HepG2 (cell line): ENCODE data around the gene PCYOX1L. TPM values are rescaled to one million over a fixed set of nuclear protein-coding genes. Genes with fewer than 3 reads are reported as not detected.

Experiments used
- AHDC1 ChIP-seq: sonication (generic); formaldehyde crosslinking; IDR thresholded peaks from 2 replicates; pipeline ENCODE4 v1.5.1; 2020; ENCODE audit warnings: mild to moderate bottlenecking, missing genetic modification reagents, borderline replicate concordance
- DR1 ChIP-seq: sonication (generic); formaldehyde crosslinking; IDR thresholded peaks from 2 replicates; pipeline ENCODE4 v1.8.0; 2021; ENCODE audit warnings: mild to moderate bottlenecking, missing genetic modification reagents, inconsistent platforms
- ETV5 ChIP-seq: IDR thresholded peaks from 2 replicates; pipeline ENCODE4 v1.6.1; 2018; ENCODE audit warnings: missing biosample characterization, missing genetic modification reagents, inconsistent platforms, borderline replicate concordance
- GTF3A ChIP-seq: sonication (generic); formaldehyde crosslinking; conservative IDR thresholded peaks from 2 replicates; pipeline ENCODE4 v1.4.0; 2020; ENCODE audit warnings: mild to moderate bottlenecking, missing genetic modification reagents
- KLF11 ChIP-seq: IDR thresholded peaks from 2 replicates; pipeline ENCODE4 v1.6.1; 2016; ENCODE audit warnings: missing compliant biosample characterization
- KLF9 ChIP-seq: IDR thresholded peaks from 2 replicates; pipeline ENCODE4 v1.6.1; 2016; ENCODE audit warnings: low read depth
- KMT2B ChIP-seq: IDR thresholded peaks from 2 replicates; pipeline ENCODE4 v1.6.1; 2016; ENCODE audit warnings: missing genetic modification reagents, missing compliant biosample characterization
- MXI1 ChIP-seq: IDR thresholded peaks from 3 replicates; pipeline ENCODE4 v1.6.1; 2012; ENCODE audit warnings: low read depth, low read length, inconsistent platforms, borderline replicate concordance
- PHF8 ChIP-seq: sonication (generic); formaldehyde crosslinking; IDR thresholded peaks from 2 replicates; pipeline ENCODE4 v1.5.0; 2020; ENCODE audit warnings: missing genetic modification reagents
- POLR2A ChIP-seq, 2 experiments: IDR thresholded peaks; 2 replicates each; pipeline ENCODE4 v1.6.1; 2011; ENCODE audit warnings: low read depth in 2 of 2, low read length in 2 of 2, mild to moderate bottlenecking in 1 of 2, moderate library complexity in 1 of 2; ENCODE audit not compliant: insufficient read depth in 1 of 2
- PRDM10 ChIP-seq: sonication (generic); formaldehyde crosslinking; IDR thresholded peaks from 2 replicates; pipeline ENCODE4 v1.4.0; 2020; ENCODE audit warnings: low read depth, missing genetic modification reagents
- RBFOX2 ChIP-seq: fragments of 200-400 bp; formaldehyde crosslinking; IDR thresholded peaks from 2 replicates; pipeline ENCODE4 v1.6.1; 2017; ENCODE audit warnings: low read depth, mild to moderate bottlenecking, low read length
- ZFP91 ChIP-seq: sonication (generic); formaldehyde crosslinking; IDR thresholded peaks from 2 replicates; pipeline ENCODE4 v1.9.0; 2022; ENCODE audit warnings: missing genetic modification reagents, mild to moderate bottlenecking, borderline replicate concordance
- ZNF10 ChIP-seq: sonication (generic); formaldehyde crosslinking; IDR thresholded peaks from 2 replicates; pipeline ENCODE4 v1.4.0; 2020; ENCODE audit warnings: mild to moderate bottlenecking, low read depth, missing genetic modification reagents, borderline replicate concordance
- ZNF224 ChIP-seq: sonication (generic); formaldehyde crosslinking; IDR thresholded peaks from 2 replicates; pipeline ENCODE4 v1.5.0; 2020; ENCODE audit warnings: mild to moderate bottlenecking, missing genetic modification reagents
- ZNF547 ChIP-seq: sonication (generic); formaldehyde crosslinking; IDR thresholded peaks from 2 replicates; pipeline ENCODE4 v1.5.1; 2020; ENCODE audit warnings: mild to moderate bottlenecking, missing genetic modification reagents
- ZNF639 ChIP-seq: conservative IDR thresholded peaks from 2 replicates; pipeline ENCODE4 v1.6.1; 2018; ENCODE audit warnings: missing genetic modification reagents
- ZNF766 ChIP-seq: sonication (generic); formaldehyde crosslinking; IDR thresholded peaks from 2 replicates; pipeline ENCODE4 v1.5.0; 2020; ENCODE audit warnings: missing genetic modification reagents, borderline replicate concordance
- ZNF879 ChIP-seq: sonication (generic); formaldehyde crosslinking; IDR thresholded peaks from 2 replicates; pipeline ENCODE4 v1.8.1; 2023; ENCODE audit warnings: missing genetic modification reagents
- polyA plus RNA-seq, 8 experiments: library from polyadenylated mRNA; depleted of rRNA in 3 of 8; stranded (reverse) in 7 of 8; unstranded in 1 of 8; fragments of >200 nt; fragmentation: Illumina TruSeq in 4 of 8; extraction: Trizol in 4 of 8; gene quantifications; 2 replicates each; pipeline versions ENCODE4 v1.2.1 to v1.2.3, GENCODE V29; 2011 to 2016; ENCODE audit warnings: low read depth in 4 of 8, missing spikeins in 1 of 8, mixed read lengths in 1 of 8; ENCODE audit not compliant: insufficient read depth in 1 of 8
- total RNA-seq, 5 experiments: library from RNA; depleted of rRNA; stranded (reverse); fragments of >200 nt; fragmentation: Illumina TruSeq; extraction: Trizol; gene quantifications; 2 replicates each; pipeline ENCODE4 v1.2.3, GENCODE V29; 2016; ENCODE audit warnings: low read depth in 1 of 5

PCYOX1L gene
- total and polyA plus RNA-seq, 2 of the 13 experiments (the other 11 are each of a cell fraction or from before 2014, with no cell fraction given): 1.00 to 3.7 TPM

GRCh38 chr5:149381986-149382338 is 24.1 kb downstream of the PCYOX1L start (continued):
- TF ChIP-seq MXI1: peak; percentile 28; the same call in 1 of the 3 replicates
- TF ChIP-seq ZNF547 (CRISPR knock-in tag): peak; percentile 62
- TF ChIP-seq PRDM10: no peak
- TF ChIP-seq ZNF10: no peak
- TF ChIP-seq ZNF224: no peak
- TF ChIP-seq KMT2B (CRISPR knock-in tag): 0 out of 2 replicates have a peak, but pooled peaks have one; percentile 36
- TF ChIP-seq AHDC1: no peak
- no peak for TF ChIP-seq ZNF639 (CRISPR knock-in tag)
- no peak for TF ChIP-seq RBFOX2
- no peak for TF ChIP-seq DR1
- TF ChIP-seq ZNF766 (CRISPR knock-in tag): no peak
- TF ChIP-seq POLR2A (IDR thresholded peaks at IDR 0.05; ENCODE audit: insufficient read depth in 1 of 2, low read depth in 2 of 2, low read length in 2 of 2): no peak
- no peak; the same call in 1 of the 2 replicates for TF ChIP-seq PHF8 (CRISPR knock-in tag)
- TF ChIP-seq ZNF879: no peak
- TF ChIP-seq ZFP91 (CRISPR knock-in tag): peak; percentile 49
- no peak for TF ChIP-seq KLF11 (CRISPR knock-in tag)
- TF ChIP-seq KLF9 (CRISPR knock-in tag): no peak
- TF ChIP-seq GTF3A (CRISPR knock-in tag): no peak
- 0 out of 2 replicates have a peak, but pooled peaks have one; percentile 21 for TF ChIP-seq ETV5
